Calu3 (cell line): ENCODE data around the gene HLA-E. TPM values are rescaled to one million over a fixed set of nuclear protein-coding genes. Genes with fewer than 3 reads are reported as not detected.

ENCODE experiments used
- BruUV-seq: library from RNA; stranded (reverse); fragments of 400-500 nt; replicated peaks from 2 replicates; lab custom pipeline; 2021; lab: Mats Ljungman, UMichigan
- CTCF ChIA-PET: fragments of 300-600 bp; sonication (Branson Sonifier 250); formaldehyde crosslinking; loops from one replicate; lab custom pipeline; 2022; ENCODE audit warnings: antibody characterized with exemption; lab: Charles Lee
- DNase-seq: peaks from one replicate; pipeline ENCODE4 v3.0.0; 2022
- H3K27ac Mint-ChIP-seq: one replicate; pipeline ENCODE4 v1.8.0; 2022; ENCODE audit warnings: mixed read lengths; ENCODE audit not compliant: unreplicated experiment
- H3K27me3 Mint-ChIP-seq: one replicate; pipeline ENCODE4 v1.8.0; 2022; ENCODE audit warnings: mixed read lengths; ENCODE audit not compliant: unreplicated experiment
- H3K36me3 Mint-ChIP-seq: one replicate; pipeline ENCODE4 v1.8.0; 2022; ENCODE audit warnings: mild to moderate bottlenecking, moderate library complexity, mixed read lengths; ENCODE audit not compliant: insufficient read depth, unreplicated experiment
- H3K4me1 Mint-ChIP-seq: one replicate; pipeline ENCODE4 v1.8.0; 2022; ENCODE audit warnings: mild to moderate bottlenecking, low read depth, mixed read lengths; ENCODE audit not compliant: unreplicated experiment
- H3K4me3 Mint-ChIP-seq: one replicate; pipeline ENCODE4 v1.8.0; 2022; ENCODE audit warnings: mild to moderate bottlenecking, low read depth, moderate library complexity, mixed read lengths; ENCODE audit not compliant: unreplicated experiment
- H3K9me3 Mint-ChIP-seq: one replicate; pipeline ENCODE4 v1.8.0; 2022; ENCODE audit warnings: low read depth, mixed read lengths; ENCODE audit not compliant: unreplicated experiment
- CTCF ChIP-seq: fragments of 200-600 bp; IDR thresholded peaks from one replicate; pipeline ENCODE4 v1.8.0; 2022; ENCODE audit warnings: antibody characterized with exemption; ENCODE audit not compliant: unreplicated experiment
- intact Hi-C: fragments of 100-400 bp; cut with micrococcal nuclease; formaldehyde crosslinking; loops from one replicate; pipeline ENCODE4 v1.10.0; 2022; ENCODE audit not compliant: unreplicated experiment
- total RNA-seq: library from RNA; stranded (reverse); gene quantifications from 2 replicates; pipeline ENCODE4 v1.2.3, GENCODE V29; 2022

The HLA-E gene
- total RNA-seq, 1 experiment from 2014 or later: 161 TPM

GRCh38 chr6:30541515-30542403, 52.5 kb downstream of the HLA-E start:
- intact Hi-C loops: loop anchor here (5.0 to 10.0 kb wide), 2 partner anchors 56 to 183 kb away; partner anchors contain the start of gene TUBB

GRCh38 chr6:30542404-30542725, 53.1 kb downstream of the HLA-E start:
- intact Hi-C loops: loop anchor here (5.0 to 10.0 kb wide), 2 partner anchors 55 to 182 kb away; partner anchors contain the start of gene TUBB
- Mint-ChIP-seq H3K27ac (peak overlapping the region; percentile 6), H3K4me1 (peaks cover 18% of the 10 kb centered on the region), H3K4me3 (peak overlapping the region; percentile 27), H3K9me3 (no peaks in the 10 kb centered on the region), H3K27me3 (no peaks in the 10 kb centered on the region), H3K36me3 (peaks cover 10% of the 10 kb centered on the region)
- CTCF ChIA-PET: interaction anchor here (1.1 kb wide), 1 partner anchor 48 kb away, joined by 3 read pairs; no protein-coding TSS in a partner anchor
- DNase-seq: no peak
- TF ChIP-seq CTCF: no peak
- BruUV-seq: no TSS peak

More at GRCh38 chr6:30541515-30542403, 52.5 kb downstream of the HLA-E start:
- peaks cover 18% of the 10 kb centered on the region for H3K4me1 Mint-ChIP-seq
- peak; percentile 80 for DNase-seq
- H3K27me3 Mint-ChIP-seq: no peaks in the 10 kb centered on the region
- H3K9me3 Mint-ChIP-seq: no peaks in the 10 kb centered on the region
- BruUV-seq: no TSS peak
- H3K27ac Mint-ChIP-seq: peak overlapping the region; percentile 6
- CTCF ChIA-PET: interaction anchor here (0.6 to 1.4 kb wide), 13 partner anchors 14 to 546 kb away, joined by 3 to 13 read pairs (median 4); partner anchors contain the start of genes ABCF1, GNL1 and PRR3
- peak; percentile 96 for TF ChIP-seq CTCF
- H3K36me3 Mint-ChIP-seq: peaks cover 6% of the 10 kb centered on the region
- peak overlapping the region; percentile 27 for H3K4me3 Mint-ChIP-seq

GRCh38 chr6:30542915-30543314, 53.6 kb downstream of the HLA-E start:
- BruUV-seq: no TSS peak
- no peaks in the 10 kb centered on the region for H3K27me3 Mint-ChIP-seq
- DNase-seq: no peak
- H3K4me1 Mint-ChIP-seq: peaks cover 18% of the 10 kb centered on the region
- H3K9me3 Mint-ChIP-seq: no peaks in the 10 kb centered on the region
- CTCF ChIA-PET: interaction anchor here (1.1 kb wide), 1 partner anchor 49 kb away, joined by 3 read pairs; no protein-coding TSS in a partner anchor
- H3K4me3 Mint-ChIP-seq: no peak overlapping the region
- intact Hi-C loops: loop anchor here (5.0 to 10.0 kb wide), 2 partner anchors 54 to 182 kb away; partner anchors contain the start of gene TUBB
- no peak for TF ChIP-seq CTCF
- peak overlapping the region; percentile 6 for H3K27ac Mint-ChIP-seq
- H3K36me3 Mint-ChIP-seq: peaks cover 10% of the 10 kb centered on the region

Other genes starting within 250 kb of the HLA-E start
- gene TRIM39, start 162.6 kb upstream of the HLA-E start, total RNA-seq: 22.0 and 22.3 TPM in 2 replicates
- gene RPP21, start 144.4 kb upstream of the HLA-E start, total RNA-seq: 53.3 and 64.2 TPM in 2 replicates
- 68.4 and 81.3 TPM in 2 replicates for gene GNL1, start 67.0 kb downstream of the HLA-E start, total RNA-seq
- 21.0 and 21.5 TPM in 2 replicates for gene PRR3, start 67.8 kb downstream of the HLA-E start, total RNA-seq
- 88.3 and 92.4 TPM in 2 replicates for gene ABCF1, start 81.9 kb downstream of the HLA-E start, total RNA-seq
- gene PPP1R10, start 127.7 kb downstream of the HLA-E start, total RNA-seq: 119 and 134 TPM in 2 replicates
- gene MRPS18B, start 128.3 kb downstream of the HLA-E start, total RNA-seq: 103 and 107 TPM in 2 replicates
- 23.0 and 30.0 TPM in 2 replicates for gene ATAT1, start 137.4 kb downstream of the HLA-E start, total RNA-seq
- 25.3 and 32.4 TPM in 2 replicates for gene C6orf136, start 157.6 kb downstream of the HLA-E start, total RNA-seq
- gene DHX16, start 183.5 kb downstream of the HLA-E start, total RNA-seq: 51.6 and 55.6 TPM in 2 replicates
- 22.0 and 28.2 TPM in 2 replicates for gene PPP1R18, start 197.1 kb downstream of the HLA-E start, total RNA-seq
- 22.8 and 30.2 TPM in 2 replicates for gene NRM, start 201.5 kb downstream of the HLA-E start, total RNA-seq
- gene MDC1, start 227.8 kb downstream of the HLA-E start, total RNA-seq: 62.4 and 66.6 TPM in 2 replicates
- 967 and 1,123 TPM in 2 replicates for gene TUBB, start 230.8 kb downstream of the HLA-E start, total RNA-seq